ENCODE measurements around the gene PITPNM3. TPM values are rescaled to one million over a fixed set of nuclear protein-coding genes. Genes with fewer than 3 reads are reported as not detected.

PITPNM3 gene
- total RNA-seq, 1 donor from 2014 or later, result 0.72 TPM

DNA sequence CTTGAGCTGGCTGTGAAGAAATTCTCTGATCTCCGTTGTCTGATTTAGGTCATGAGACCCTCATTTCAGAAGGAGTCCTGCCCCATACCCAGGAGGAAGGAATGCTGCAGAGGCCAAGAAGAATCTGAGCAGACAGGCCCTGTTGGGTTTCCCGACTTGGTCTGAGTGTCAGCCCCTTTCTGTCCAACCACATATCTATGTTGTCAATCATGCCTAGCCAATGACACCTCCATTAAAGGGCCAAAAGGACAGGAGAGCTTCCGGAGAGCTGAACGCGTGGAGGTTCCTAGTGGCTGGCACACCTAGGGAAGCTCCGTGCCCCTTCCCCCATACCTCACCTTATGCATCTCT lies 74.3 kb downstream of the PITPNM3 start:
- DNase-seq (ENCODE audit: low spot score), result no peak
- Mint-ChIP-seq H3K27me3 (ENCODE audit: unreplicated experiment) (peaks cover 7% of the 10 kb centered on the region), H3K36me3 (ENCODE audit: low read depth, unreplicated experiment) (no peaks in the 10 kb centered on the region), H3K4me3 (ENCODE audit: unreplicated experiment) (no peak overlapping the region), H3K4me1 (ENCODE audit: unreplicated experiment) (peaks cover 24% of the 10 kb centered on the region), H3K9me3 (ENCODE audit: unreplicated experiment) (no peaks in the 10 kb centered on the region), H3K27ac (ENCODE audit: unreplicated experiment) (no peak overlapping the region)
- no peak for TF ChIP-seq CTCF (IDR thresholded peaks at IDR 0.05; ENCODE audit: unreplicated experiment)

DNA sequence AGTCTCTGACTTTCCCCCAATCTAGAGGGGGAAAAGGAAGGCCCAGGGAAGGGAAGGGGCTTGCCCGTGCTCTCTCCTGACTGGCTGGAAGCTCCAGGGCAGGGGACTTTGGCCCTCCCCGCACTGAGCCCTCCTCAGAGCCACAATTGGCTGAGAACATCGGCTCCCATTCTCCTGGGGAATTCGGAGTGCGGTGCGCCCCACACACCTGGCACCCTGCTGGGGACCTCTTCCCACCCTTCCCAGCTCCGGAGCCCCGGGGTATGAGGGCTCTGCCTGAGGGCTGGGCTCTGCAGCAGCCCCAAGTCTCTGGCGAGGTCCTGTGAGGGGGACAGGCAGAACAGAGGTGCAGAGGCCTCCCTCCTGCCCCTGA lies 76.1 kb downstream of the PITPNM3 start:
- Mint-ChIP-seq H3K27me3 (ENCODE audit: unreplicated experiment) (peaks cover 8% of the 10 kb centered on the region), H3K27ac (ENCODE audit: unreplicated experiment) (no peak overlapping the region), H3K9me3 (ENCODE audit: unreplicated experiment) (no peaks in the 10 kb centered on the region), H3K36me3 (ENCODE audit: low read depth, unreplicated experiment) (no peaks in the 10 kb centered on the region), H3K4me1 (ENCODE audit: unreplicated experiment) (peaks cover 19% of the 10 kb centered on the region), H3K4me3 (ENCODE audit: unreplicated experiment) (no peak overlapping the region)
- no peak for TF ChIP-seq CTCF (IDR thresholded peaks at IDR 0.05; ENCODE audit: unreplicated experiment)
- no peak for DNase-seq (ENCODE audit: low spot score)

DNA sequence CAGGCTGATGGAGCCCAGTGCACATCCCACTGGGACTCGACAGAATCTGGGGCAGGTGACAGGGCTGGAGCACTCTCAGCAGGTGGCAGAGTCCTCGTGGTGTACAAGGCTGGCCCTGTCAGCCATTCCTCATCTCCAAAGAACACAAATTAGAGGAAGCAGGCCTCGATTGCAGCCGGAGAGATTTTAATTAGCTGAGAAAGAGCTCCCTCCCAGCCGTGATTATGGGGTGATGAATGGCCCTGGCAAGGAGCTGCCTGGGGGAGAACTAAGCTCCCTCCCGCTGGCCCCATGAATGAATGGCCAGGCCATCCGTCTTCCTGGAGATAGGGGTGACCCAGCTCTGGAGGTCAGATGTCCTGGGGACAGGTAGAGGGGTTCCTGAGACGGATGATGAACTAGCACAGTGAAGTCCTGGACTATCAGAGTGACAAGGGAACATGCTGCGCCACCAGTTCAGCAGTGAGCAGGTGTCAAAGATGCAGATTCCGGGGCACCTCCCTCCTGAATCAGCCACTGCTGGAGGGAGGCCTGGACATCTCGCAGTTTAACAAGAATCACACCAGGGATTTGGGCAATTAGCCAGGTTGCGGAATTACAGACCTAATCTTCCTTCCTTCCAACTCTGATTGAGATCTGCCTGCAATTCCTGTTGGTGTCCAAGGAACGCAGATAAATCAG lies 76.6 kb downstream of the PITPNM3 start:
- no peak overlapping the region for H3K27ac Mint-ChIP-seq (ENCODE audit: unreplicated experiment)
- H3K36me3 Mint-ChIP-seq (ENCODE audit: low read depth, unreplicated experiment), result no peaks in the 10 kb centered on the region
- H3K4me1 Mint-ChIP-seq (ENCODE audit: unreplicated experiment), result peaks cover 17% of the 10 kb centered on the region
- DNase-seq (ENCODE audit: low spot score), result no peak
- peaks cover 8% of the 10 kb centered on the region for H3K27me3 Mint-ChIP-seq (ENCODE audit: unreplicated experiment)
- H3K9me3 Mint-ChIP-seq (ENCODE audit: unreplicated experiment), result no peaks in the 10 kb centered on the region
- TF ChIP-seq CTCF (IDR thresholded peaks at IDR 0.05; ENCODE audit: unreplicated experiment), result no peak
- H3K4me3 Mint-ChIP-seq (ENCODE audit: unreplicated experiment), result no peak overlapping the region

DNA sequence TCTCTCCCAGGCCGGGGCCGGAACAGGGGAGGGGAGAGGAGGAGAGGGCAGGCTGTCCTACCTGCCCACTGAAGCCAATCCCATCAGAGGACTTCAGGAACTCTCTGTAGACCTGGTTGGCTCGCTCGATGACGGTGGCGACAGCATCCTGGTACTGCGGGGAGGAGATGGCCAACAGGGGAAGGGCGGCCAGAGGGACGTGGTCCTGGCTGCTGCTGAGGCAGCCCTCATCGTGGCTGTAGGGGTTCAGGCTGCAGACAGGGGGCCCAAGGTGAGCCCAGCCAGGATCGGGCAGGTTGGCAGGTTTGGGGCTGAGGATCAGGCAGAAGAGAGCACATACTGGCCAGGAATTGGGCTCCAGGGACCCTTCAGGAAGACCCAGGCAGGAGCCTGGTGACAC lies 77.9 kb downstream of the PITPNM3 start:
- H3K4me1 Mint-ChIP-seq (ENCODE audit: unreplicated experiment), result peaks cover 10% of the 10 kb centered on the region

More for the DNA sequence above, 77.9 kb downstream of the PITPNM3 start:
- no peak for DNase-seq (ENCODE audit: low spot score)
- H3K36me3 Mint-ChIP-seq (ENCODE audit: low read depth, unreplicated experiment), result no peaks in the 10 kb centered on the region
- H3K9me3 Mint-ChIP-seq (ENCODE audit: unreplicated experiment), result no peaks in the 10 kb centered on the region
- TF ChIP-seq CTCF (IDR thresholded peaks at IDR 0.05; ENCODE audit: unreplicated experiment), result no peak
- no peak overlapping the region for H3K4me3 Mint-ChIP-seq (ENCODE audit: unreplicated experiment)
- H3K27me3 Mint-ChIP-seq (ENCODE audit: unreplicated experiment), result peaks cover 8% of the 10 kb centered on the region
- no peak overlapping the region for H3K27ac Mint-ChIP-seq (ENCODE audit: unreplicated experiment)

Data from endothelial cell (in vitro differentiated cells).